ENCODE results near the gene CLMP.
"Not testable (repeated sequence)": the region's sequence is repeated elsewhere in the genome, so short reads cannot be mapped to it uniquely, and the experiment has no call there.

Gene CLMP

GRCh38 chr11:123100379-123101085, 94.5 kb downstream of the CLMP start:
- H3K4me3 ChIP-seq (replicated peaks; ENCODE audit: low read depth, low read length), result no peak overlapping the region
- no peak for DNase-seq (ENCODE audit: extremely low read depth, low read depth)
- no peak for TF ChIP-seq CTCF (IDR thresholded peaks at IDR 0.05; ENCODE audit: low read depth, low read length, missing control alignments)

- no peak for TF ChIP-seq CTCF (IDR thresholded peaks at IDR 0.05; ENCODE audit: low read depth, low read length, missing control alignments)
- no peak for DNase-seq (ENCODE audit: extremely low read depth, low read depth)
- H3K4me3 ChIP-seq (replicated peaks; ENCODE audit: low read depth, low read length), result no peak overlapping the region
These were observed 96.1 kb downstream of the CLMP start for GRCh38 chr11:123098990-123099389.

GRCh38 chr11:123093739-123094138, 101.3 kb downstream of the CLMP start:
- no peak overlapping the region for H3K4me3 ChIP-seq (replicated peaks; ENCODE audit: low read depth, low read length)
- TF ChIP-seq CTCF (IDR thresholded peaks at IDR 0.05; ENCODE audit: low read depth, low read length, missing control alignments), result no peak
- DNase-seq (ENCODE audit: extremely low read depth, low read depth), result no peak

- no peak for DNase-seq (ENCODE audit: extremely low read depth, low read depth)
- H3K4me3 ChIP-seq (replicated peaks; ENCODE audit: low read depth, low read length), result no peak overlapping the region
- no peak for TF ChIP-seq CTCF (IDR thresholded peaks at IDR 0.05; ENCODE audit: low read depth, low read length, missing control alignments)
These were observed 103.5 kb downstream of the CLMP start for GRCh38 chr11:123091506-123091905.

- not testable (repeated sequence) for DNase-seq (ENCODE audit: extremely low read depth, low read depth); H3K4me3 ChIP-seq (replicated peaks; ENCODE audit: low read depth, low read length)
These were observed 104.9 kb downstream of the CLMP start for GRCh38 chr11:123090168-123090567.

- not testable (repeated sequence) for DNase-seq (ENCODE audit: extremely low read depth, low read depth); H3K4me3 ChIP-seq (replicated peaks; ENCODE audit: low read depth, low read length)
These were observed 106.2 kb downstream of the CLMP start for GRCh38 chr11:123088896-123089295.

- not testable (repeated sequence) for DNase-seq (ENCODE audit: extremely low read depth, low read depth)
These were observed 107.4 kb downstream of the CLMP start for GRCh38 chr11:123087657-123088056.

GRCh38 chr11:123086305-123086704, 108.7 kb downstream of the CLMP start:
- no peak for TF ChIP-seq CTCF (IDR thresholded peaks at IDR 0.05; ENCODE audit: low read depth, low read length, missing control alignments)
- H3K4me3 ChIP-seq (replicated peaks; ENCODE audit: low read depth, low read length), result no peak overlapping the region
- no peak for DNase-seq (ENCODE audit: extremely low read depth, low read depth)

More at GRCh38 chr11:123087657-123088056, 107.4 kb downstream of the CLMP start:
- H3K4me3 ChIP-seq (replicated peaks; ENCODE audit: low read depth, low read length), result not testable (repeated sequence)
